NCI-H524 treated with DMSO at 0.1 percent for 48 hours (cell line): Measurements from ENCODE around the gene SORCS2.
A peak's percentile ranks its signal among the peaks of the same experiment; 100 is the strongest.

Experiments used
- DNase-seq: peaks from one replicate; lab custom pipeline; 2025; lab: John Stamatoyannopoulos, UW

Gene SORCS2

GRCh38 chr4:7474320-7474719 lies 282.0 kb downstream of the SORCS2 start:
- no peak for DNase-seq

DNA sequence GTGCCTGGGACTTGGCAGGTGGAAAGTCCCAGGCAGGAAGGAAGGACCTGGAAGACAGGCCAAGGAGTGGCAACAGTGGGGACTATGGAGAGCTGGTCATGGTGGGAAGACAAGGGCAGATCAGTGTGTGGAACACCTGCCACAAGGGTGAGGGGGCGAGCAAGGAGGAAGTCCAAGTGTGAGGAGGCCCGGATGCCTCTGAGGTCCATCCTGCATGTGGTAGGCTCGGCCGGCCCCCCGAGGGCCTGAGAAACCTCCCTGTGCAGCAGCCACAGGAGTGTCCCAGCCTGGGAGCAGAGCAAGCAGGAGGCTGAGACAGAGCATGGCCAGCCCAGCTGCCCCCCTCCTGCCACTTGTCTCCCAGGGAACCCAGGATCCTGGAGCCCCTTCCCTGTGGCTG lies 282.9 kb downstream of the SORCS2 start:
- no peak for DNase-seq

DNA sequence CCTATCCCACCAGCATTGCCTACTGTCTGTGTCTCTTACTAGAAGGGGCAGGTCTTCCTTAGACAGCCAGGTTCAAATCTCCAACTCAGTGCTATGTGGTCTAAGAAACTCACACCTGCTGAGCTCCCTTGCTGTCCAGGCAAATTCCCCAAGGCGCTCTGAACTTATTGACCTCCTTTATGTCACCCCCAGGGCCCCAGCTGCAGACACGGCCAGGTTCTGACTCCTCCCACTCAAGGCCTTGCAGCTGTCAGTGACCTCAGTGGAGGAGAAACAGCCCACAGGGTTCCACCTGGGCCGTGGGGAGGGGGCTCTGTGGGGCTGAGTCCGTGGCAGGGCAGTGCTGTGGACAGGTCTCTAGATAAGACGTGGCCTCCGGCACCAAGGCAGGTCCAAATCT lies 284.5 kb downstream of the SORCS2 start:
- no peak for DNase-seq

- DNase-seq, result no peak
Observed at GRCh38 chr4:7477695-7478094, 285.4 kb downstream of the SORCS2 start.

GRCh38 chr4:7478665-7479064 lies 286.3 kb downstream of the SORCS2 start:
- DNase-seq, result no peak

GRCh38 chr4:7480423-7480822 lies 288.1 kb downstream of the SORCS2 start:
- DNase-seq, result no peak

DNA sequence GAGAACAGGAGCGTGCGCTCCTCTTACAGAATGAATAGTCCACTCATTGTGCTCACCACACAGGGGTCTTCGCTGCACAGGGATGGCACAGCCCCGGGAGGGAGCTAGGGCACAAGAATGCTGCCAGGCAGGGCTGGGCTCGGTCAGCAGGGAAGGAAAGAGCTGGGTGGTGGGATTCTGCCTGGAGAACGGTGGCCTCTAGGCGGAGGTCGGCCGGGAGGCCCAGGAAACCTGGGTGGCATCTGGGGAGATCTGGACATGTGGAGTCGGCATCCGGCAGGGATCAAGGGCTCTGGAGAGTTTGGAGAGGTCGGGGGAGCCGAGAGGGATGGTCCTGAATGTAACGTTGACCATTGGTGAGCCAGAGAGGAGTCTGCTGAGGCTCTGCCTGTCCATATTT lies 288.9 kb downstream of the SORCS2 start:
- DNase-seq, result no peak

DNA sequence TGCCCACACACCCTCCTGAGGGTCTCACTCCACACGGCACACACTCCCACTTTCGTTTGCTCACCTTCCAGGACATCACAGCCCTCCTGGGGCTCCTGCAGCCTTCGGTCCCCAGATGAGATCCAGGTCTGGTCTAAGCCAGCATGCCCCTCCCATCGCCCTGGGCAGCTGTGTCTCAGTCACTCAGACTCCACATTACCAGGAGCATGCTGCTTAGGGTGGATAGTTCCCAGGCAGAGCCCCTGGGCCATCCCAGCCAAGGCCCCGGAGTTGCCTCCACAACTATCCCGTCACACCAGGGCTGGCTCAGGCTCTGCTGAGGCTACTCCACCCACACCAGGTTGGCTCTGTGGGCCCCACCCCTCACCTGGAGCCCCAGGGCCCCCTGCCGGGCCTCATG lies 292.8 kb downstream of the SORCS2 start:
- no peak for DNase-seq

DNA sequence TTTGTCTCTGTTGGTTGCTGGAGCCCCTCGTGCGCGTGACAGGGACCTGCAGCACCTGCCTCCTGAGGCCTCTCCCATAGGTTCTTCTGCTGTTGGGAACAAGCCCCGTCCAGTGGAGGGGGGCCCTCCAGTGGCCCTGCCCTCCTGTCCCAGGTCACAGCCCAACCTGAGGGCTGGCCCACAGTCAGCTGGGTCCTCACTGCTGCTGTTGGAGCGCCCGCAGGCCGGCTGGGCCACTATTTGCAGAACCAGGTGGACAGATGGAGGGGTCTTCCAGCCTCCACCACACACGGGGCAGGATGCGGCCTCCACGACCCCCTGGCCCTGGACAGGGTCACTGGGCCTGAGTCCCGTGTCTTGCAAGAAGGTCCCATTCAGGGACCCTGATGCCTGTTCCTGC lies 293.8 kb downstream of the SORCS2 start:
- no peak for DNase-seq

DNA sequence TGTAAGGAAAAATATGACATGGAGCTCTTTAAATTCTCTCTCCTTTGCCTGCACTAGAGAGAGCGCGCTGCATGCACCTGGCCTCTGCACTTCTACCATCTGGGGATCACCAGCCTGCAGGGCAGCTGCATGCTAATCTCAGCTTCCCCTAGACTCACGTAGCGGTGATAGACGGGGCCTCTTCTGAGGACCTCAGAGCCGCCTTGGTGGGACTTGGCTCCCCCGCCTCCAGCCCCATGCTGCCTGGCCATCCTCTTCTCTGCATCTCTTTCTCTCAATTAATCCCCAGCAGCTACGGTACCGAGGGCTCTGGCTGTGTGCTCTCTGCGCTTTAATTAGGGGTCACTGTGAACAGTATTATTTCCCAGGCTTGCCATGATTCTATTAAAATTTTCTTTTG lies 295.2 kb downstream of the SORCS2 start:
- DNase-seq, result peak; percentile 73

DNA sequence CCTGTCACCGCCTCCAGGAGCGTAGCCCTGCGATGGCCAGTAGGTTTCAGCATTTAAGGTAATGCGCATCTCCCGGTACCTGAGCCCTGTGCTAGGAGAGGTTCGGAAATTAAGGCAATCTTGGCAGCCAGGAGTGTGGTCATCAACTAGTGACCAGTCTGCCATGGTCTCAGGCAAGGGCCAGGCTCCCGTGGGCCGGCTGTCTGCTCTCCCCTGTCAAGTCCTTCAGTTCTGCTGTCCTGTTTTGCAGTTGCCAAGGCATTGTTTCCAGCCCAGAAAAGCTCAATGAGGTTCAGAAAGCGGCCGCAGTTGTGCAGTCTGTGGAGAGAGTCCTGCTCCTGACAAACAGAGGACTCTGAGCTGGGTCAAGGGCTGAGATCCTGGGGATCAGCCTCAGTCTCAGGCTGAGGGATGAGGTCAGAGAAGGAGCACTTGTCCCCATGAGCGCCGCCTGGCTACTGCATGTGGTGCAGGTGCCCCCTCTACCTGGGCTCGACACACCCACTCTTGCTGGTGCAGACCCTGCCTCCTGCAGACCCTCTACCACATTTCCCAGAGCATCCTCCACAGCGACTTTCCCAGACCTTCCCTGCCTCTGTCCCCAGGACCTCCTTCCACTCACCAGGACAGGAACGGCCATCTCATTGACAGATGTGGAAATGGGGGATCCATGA lies 295.8 kb downstream of the SORCS2 start:
- DNase-seq, result no peak

- DNase-seq, result no peak
Observed at GRCh38 chr4:7491915-7492314, 299.6 kb downstream of the SORCS2 start.

DNA sequence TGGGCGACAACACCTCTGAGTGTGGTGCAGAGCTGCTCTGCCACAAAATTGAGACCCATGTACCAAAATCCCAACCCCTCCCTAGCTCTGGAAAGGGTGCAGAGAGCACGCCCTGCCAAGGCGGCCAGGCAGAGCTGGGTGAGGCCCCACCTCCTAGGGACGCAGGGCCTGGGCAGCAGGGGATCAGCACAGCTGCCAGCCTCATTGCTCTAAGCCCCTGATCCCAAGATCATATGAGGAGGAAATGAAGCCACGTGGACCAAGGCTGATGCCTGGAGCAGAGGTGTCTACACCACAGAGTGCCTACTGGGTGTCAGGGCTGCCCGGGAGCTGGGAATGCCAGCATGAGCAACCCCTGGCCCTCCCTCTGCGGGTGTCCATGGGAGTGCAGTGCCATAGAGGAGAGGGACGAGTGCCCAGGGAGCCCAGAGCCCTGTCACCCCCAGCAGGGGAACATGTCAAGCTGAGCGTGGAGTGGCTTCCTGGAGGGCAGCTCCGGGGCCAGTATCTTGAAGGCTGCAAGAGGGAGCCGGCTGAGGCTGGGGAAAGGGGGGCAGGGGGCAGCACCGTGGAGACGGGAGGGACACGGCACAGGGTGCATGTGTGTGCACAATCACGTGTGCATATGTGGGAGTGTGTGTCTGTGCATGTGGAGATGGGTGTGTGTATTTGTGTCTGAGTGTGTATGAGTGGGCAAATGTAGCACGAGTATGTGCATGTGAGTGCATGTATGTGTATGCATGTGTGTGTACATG lies 306.3 kb downstream of the SORCS2 start:
- DNase-seq, result no peak

GRCh38 chr4:7499661-7500060 lies 307.3 kb downstream of the SORCS2 start:
- DNase-seq, result no peak

GRCh38 chr4:7500404-7500803 lies 308.1 kb downstream of the SORCS2 start:
- DNase-seq, result no peak

DNA sequence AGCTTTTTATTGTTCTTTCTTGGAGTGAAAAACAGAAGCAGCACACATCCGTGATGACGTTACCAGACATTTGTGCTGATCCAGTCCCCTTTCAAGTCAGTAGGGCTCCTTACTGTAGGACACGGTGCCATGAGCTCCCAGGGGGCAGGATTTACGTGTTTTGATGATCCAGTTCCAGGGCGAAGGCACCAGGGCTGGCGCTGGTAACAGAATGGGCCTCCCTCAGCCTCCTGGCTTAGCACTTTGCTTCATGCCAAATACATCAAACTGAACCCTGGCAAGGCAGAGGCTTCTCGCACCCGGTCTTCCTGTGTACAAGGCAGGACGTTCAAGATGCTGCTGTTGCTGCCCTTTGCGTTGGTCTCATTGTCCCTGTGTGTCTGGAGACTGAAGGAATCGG lies 309.0 kb downstream of the SORCS2 start:
- no peak for DNase-seq

- no peak for DNase-seq
Observed at GRCh38 chr4:7501873-7502272, 309.5 kb downstream of the SORCS2 start.

GRCh38 chr4:7503559-7504249 lies 311.4 kb downstream of the SORCS2 start:
- no peak for DNase-seq

GRCh38 chr4:7505116-7505900 lies 313.0 kb downstream of the SORCS2 start:
- no peak for DNase-seq

DNA sequence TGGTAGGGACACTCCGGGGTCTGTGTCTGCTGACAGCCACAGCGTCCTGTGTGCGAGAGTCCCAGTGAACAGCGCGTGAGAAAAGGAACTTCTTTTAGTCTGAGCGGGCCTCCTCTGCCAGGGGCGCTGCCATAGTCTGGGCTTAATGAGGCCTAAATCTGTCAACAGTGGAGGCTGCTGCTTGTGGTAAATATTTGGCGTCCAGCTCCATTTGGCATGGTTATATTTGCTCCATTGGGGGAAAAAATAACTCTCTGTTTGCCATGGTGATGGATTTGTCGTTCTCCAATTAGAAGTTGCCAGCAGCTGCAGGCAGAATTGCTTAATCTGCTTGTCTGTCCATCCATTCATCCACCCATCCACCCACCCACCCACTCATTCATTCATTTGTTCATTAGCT lies 313.8 kb downstream of the SORCS2 start:
- DNase-seq, result no peak

- DNase-seq, result no peak
Observed at GRCh38 chr4:7506572-7506971, 314.2 kb downstream of the SORCS2 start.

DNA sequence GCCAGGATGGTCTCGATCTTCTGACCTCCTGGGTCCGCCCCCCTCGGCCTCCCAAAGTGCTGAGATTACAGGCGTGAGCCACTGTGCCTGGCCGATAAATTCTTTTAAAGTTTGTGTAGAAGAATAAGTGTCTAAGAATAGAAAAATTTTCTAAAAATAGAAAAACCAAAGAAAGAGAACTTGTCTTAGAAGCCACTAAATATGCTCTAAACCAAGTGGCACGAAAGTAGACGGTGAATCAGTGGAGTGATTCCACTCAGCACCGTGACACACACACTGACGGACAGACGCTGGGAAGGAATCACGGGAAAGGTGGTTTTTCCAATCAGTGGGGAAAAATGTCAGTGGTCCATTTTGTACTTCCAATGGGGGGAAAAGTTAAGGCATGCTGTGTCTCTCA lies 315.0 kb downstream of the SORCS2 start:
- DNase-seq, result no peak
